A549 (cell line): ENCODE data around the gene TAS2R39.

Experiments
- FOSL2 ChIP-seq, 2 experiments: fragments of 450-650 bp in 1 of 2; fragments of >200 bp in 1 of 2; sonication (Bioruptor Twin) in 1 of 2; formaldehyde crosslinking; IDR thresholded peaks; 2 replicates each; pipeline versions ENCODE4 v1.5.0 to v1.6.1; 2016 to 2020; ENCODE audit warnings: mild to moderate bottlenecking in 1 of 2, moderate library complexity in 1 of 2
- MAX ChIP-seq: IDR thresholded peaks from 2 replicates; pipeline ENCODE4 v1.6.1; 2012

GRCh38 chr7:143176128-143176527 lies 7.1 kb upstream of the TAS2R39 start:
- TF ChIP-seq MAX (no peak), FOSL2 (IDR thresholded peaks at IDR 0.05) (no peak), FOSL2 (CRISPR knock-in tag; IDR thresholded peaks at IDR 0.05) (no peak)
